Activated T-helper 17 cell treated with anti-CD3 and anti-CD28 coated beads, Interleukin-2, amount 50 U/mL, for 72 hours (primary cell): ENCODE results near the gene KIFAP3. TPM values are rescaled to one million over a fixed set of nuclear protein-coding genes. Genes with fewer than 3 reads are reported as not detected.

Source experiments
- ATAC-seq: fragments of 150-1000 bp; cut with Tn5 transposase; replicated peaks from 2 replicates; pipeline ENCODE4 v1.10.0; 2021; ENCODE audit warnings: mild to moderate bottlenecking, moderate library complexity
- H3K27ac Mint-ChIP-seq: one replicate; pipeline ENCODE4 v1.8.0; 2022; ENCODE audit warnings: mixed read lengths
- H3K27me3 Mint-ChIP-seq: one replicate; pipeline ENCODE4 v1.8.0; 2022; ENCODE audit warnings: mixed read lengths
- H3K36me3 Mint-ChIP-seq: one replicate; pipeline ENCODE4 v1.8.0; 2022; ENCODE audit warnings: low read depth, mild to moderate bottlenecking, mixed read lengths
- H3K4me1 Mint-ChIP-seq: one replicate; pipeline ENCODE4 v1.8.0; 2022; ENCODE audit warnings: mixed read lengths
- H3K4me3 Mint-ChIP-seq: one replicate; pipeline ENCODE4 v1.8.0; 2022; ENCODE audit warnings: mild to moderate bottlenecking, mixed read lengths
- H3K9me3 Mint-ChIP-seq: one replicate; pipeline ENCODE4 v1.8.0; 2022; ENCODE audit warnings: mixed read lengths
- total RNA-seq, 2 donors: library from RNA; stranded (reverse); gene quantifications; one replicate each; pipeline ENCODE4 v1.2.3, GENCODE V29; 2022

KIFAP3 gene
- total RNA-seq, 2 donors from 2014 or later, result 26.4 to 32.6 TPM

DNA sequence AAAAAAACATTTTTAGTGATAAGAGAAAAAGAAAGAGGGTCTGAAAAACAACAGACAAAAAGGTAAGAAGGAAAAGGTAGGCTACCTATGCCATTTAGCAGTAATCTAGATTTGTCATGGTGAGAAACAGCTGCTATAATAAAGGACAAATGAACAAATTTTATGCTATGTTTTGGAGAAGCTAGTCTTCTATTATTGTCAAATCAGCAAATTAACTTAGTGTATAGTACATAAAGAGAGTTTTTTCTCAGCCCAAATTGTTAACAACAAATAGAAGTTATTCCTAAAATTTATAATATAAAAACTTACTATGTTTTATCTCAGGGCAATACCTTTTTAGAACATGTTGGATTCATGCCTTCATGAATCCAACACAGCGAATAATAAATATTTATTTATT is 88.7 kb downstream of the KIFAP3 start:
- Mint-ChIP-seq H3K4me3 (no peak overlapping the region), H3K36me3 (peaks cover 48% of the 10 kb centered on the region), H3K4me1 (no peaks in the 10 kb centered on the region), H3K27ac (no peak overlapping the region), H3K27me3 (no peaks in the 10 kb centered on the region), H3K9me3 (no peaks in the 10 kb centered on the region)
- no peak for ATAC-seq

DNA sequence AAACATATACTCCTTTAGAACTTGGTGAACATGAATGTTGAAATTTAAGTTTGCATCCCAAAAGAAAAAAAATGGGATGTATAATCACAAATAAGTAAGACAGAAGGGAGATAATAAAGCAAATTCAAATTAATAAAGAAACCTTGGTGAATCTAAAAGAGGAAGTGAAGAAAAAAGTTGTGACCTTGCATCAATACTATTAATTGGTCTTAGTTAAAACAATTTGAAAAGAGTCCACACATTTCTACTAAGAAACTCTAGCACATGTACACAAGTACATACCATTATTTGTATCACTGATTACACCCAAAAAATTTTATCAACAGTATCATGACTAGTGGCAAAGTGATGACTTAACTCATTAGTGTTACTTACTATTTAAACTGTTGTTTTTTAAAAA is 100.4 kb downstream of the KIFAP3 start:
- H3K4me3 Mint-ChIP-seq, result no peak overlapping the region
- H3K27me3 Mint-ChIP-seq, result no peaks in the 10 kb centered on the region
- peaks cover 35% of the 10 kb centered on the region for H3K36me3 Mint-ChIP-seq
- no peaks in the 10 kb centered on the region for H3K4me1 Mint-ChIP-seq
- ATAC-seq, result no peak
- H3K27ac Mint-ChIP-seq, result no peak overlapping the region
- H3K9me3 Mint-ChIP-seq, result no peaks in the 10 kb centered on the region

DNA sequence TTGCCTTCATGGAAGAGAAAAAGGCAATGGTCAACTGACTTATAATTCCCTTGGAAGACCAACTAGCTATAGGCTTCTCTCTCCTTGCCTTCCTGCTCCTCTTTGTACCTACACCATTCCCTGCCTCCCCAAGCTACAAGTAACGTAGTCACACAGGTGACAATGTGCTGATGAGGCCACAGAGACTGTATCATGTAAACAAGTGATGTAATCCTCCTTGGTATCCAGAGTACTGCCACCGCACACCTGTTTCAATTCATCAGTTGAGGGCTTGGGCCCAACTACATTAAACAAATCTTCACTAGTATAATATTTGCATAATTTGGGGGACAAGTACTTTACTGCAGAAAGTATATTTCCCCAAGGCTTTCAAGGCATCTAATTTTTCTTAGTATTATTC is 104.4 kb downstream of the KIFAP3 start:
- ATAC-seq, result no peak
- Mint-ChIP-seq H3K9me3 (no peaks in the 10 kb centered on the region), H3K36me3 (peaks cover 14% of the 10 kb centered on the region), H3K4me1 (no peaks in the 10 kb centered on the region), H3K27ac (no peak overlapping the region), H3K27me3 (no peaks in the 10 kb centered on the region), H3K4me3 (no peak overlapping the region)

DNA sequence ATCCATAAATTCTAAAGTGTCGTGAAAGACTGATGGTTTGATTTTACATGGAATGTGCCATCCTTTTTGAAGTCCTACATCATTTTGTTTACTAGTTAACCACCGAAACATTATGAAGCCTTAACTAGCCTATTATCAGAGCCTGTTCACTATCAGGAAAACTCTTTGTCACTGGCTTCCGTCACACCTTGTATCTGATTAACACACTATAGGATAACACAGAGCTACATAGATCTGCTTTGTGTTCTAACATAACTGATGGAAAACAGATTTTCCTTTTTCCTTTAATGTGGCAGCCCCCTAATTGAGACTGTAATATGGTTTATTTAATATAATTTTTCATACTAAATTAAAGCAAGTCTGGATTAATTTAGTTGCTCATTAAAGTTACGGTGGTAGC is 106.3 kb downstream of the KIFAP3 start:
- Mint-ChIP-seq H3K27me3 (no peaks in the 10 kb centered on the region), H3K4me1 (no peaks in the 10 kb centered on the region), H3K9me3 (no peaks in the 10 kb centered on the region), H3K4me3 (no peak overlapping the region), H3K27ac (no peak overlapping the region), H3K36me3 (peaks cover 14% of the 10 kb centered on the region)
- no peak for ATAC-seq

DNA sequence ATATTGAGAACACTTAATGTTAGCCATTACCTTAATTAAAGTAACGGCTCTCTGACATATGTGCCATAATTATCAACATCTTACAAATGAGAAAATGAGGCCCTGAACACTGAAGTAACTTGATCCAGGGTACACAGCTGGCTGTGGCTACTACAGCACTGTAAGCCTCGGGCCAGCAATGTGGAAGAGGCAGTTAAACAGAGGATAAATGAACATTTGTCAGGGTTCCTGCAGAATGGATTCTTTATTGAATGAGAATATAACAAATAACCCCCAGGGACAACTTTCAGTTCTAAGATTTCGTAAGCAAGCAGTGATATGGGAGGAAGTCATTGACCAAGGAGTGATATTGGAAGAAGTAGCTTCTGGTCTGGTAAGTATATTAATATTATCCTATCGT is 110.3 kb downstream of the KIFAP3 start:
- H3K4me1 Mint-ChIP-seq, result no peaks in the 10 kb centered on the region

DNA sequence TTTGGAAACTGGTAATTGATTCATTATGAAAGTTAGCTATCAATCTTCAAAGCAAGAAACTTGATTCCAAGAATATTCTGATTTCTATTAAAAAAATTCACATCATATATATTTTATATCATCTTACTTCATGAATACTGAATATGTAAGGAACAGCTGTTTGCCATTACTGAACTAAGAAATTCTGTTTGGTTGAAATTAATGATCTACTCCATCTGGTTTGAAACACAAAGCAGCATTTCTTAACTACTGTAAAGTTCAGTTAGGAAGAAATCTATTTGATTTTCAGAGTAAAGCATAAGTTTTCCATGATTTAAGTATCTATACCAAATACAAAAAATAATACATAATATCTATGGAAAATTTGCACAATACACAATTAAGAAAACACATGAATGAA is 114.8 kb downstream of the KIFAP3 start:
- Mint-ChIP-seq H3K4me1 (no peaks in the 10 kb centered on the region), H3K27me3 (no peaks in the 10 kb centered on the region), H3K9me3 (no peaks in the 10 kb centered on the region), H3K27ac (no peak overlapping the region), H3K4me3 (no peak overlapping the region), H3K36me3 (no peaks in the 10 kb centered on the region)
- no peak for ATAC-seq

More for the DNA sequence above, 110.3 kb downstream of the KIFAP3 start:
- no peak overlapping the region for H3K4me3 Mint-ChIP-seq
- H3K36me3 Mint-ChIP-seq, result peaks cover 4% of the 10 kb centered on the region
- no peaks in the 10 kb centered on the region for H3K9me3 Mint-ChIP-seq
- H3K27me3 Mint-ChIP-seq, result no peaks in the 10 kb centered on the region
- no peak overlapping the region for H3K27ac Mint-ChIP-seq
- no peak for ATAC-seq

DNA sequence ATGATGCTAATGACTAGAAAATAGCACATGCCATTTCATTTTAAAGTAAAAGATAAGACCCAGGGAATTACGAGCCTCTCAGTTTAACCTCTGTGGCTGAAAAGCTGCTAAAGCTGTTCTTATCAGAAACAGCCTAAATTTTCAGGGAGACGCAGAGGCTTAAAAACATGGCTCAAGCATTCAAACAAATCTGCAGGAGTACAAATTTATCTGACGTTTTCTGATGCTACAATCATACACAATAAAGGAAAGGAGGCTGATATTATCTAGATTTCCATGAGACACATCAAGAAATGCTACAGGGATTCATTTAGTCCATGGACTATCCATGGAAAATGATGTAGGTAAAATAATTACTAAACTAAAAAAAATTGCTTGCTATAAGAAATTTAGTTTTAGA is 115.5 kb downstream of the KIFAP3 start:
- H3K9me3 Mint-ChIP-seq, result no peaks in the 10 kb centered on the region
- peaks cover under 1% of the 10 kb centered on the region for H3K36me3 Mint-ChIP-seq
- no peak overlapping the region for H3K27ac Mint-ChIP-seq
- no peak overlapping the region for H3K4me3 Mint-ChIP-seq
- ATAC-seq, result no peak
- H3K4me1 Mint-ChIP-seq, result no peaks in the 10 kb centered on the region
- H3K27me3 Mint-ChIP-seq, result no peaks in the 10 kb centered on the region

DNA sequence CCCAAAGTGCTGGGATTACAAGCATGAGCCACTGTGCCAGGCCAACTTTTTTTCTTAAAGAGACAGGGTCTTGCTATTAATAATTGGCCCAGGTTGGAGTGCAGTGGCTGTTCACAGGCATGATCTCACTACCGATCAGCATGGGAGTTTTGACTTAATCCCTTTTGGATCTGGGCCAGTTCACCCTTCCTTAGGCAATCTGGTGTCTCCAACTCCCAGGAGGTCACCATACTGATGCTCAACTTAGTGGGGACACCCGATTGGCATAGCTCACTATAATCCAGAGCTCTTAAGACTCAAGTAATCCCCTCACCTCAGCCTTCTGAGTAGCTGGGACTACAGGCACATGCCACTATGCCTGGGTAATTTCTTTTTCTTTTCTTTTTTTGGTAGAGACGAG is 116.6 kb downstream of the KIFAP3 start:
- no peaks in the 10 kb centered on the region for H3K9me3 Mint-ChIP-seq
- H3K36me3 Mint-ChIP-seq, result peaks cover 12% of the 10 kb centered on the region
- no peak for ATAC-seq
- H3K27ac Mint-ChIP-seq, result no peak overlapping the region
- no peaks in the 10 kb centered on the region for H3K4me1 Mint-ChIP-seq
- no peak overlapping the region for H3K4me3 Mint-ChIP-seq
- H3K27me3 Mint-ChIP-seq, result no peaks in the 10 kb centered on the region

DNA sequence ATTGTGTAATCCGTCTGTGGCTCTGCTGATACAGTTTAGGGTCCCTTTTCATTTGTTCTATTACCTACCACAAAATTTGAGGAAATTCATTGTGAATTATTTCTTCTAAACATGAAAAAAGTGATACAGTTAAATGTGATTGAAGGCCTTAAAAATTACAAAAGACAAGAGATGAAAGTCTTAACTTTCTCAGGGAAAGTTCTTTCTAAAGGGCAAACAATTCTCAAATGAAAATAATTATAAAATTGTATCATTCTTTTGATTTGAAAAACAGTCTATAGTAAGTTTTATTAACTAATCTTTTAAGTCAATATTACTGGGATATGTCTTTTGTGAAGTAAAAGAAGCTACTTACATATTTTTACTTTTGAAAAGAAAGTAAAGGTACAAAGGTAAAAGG is 123.4 kb downstream of the KIFAP3 start:
- Mint-ChIP-seq H3K27ac (no peak overlapping the region), H3K9me3 (no peaks in the 10 kb centered on the region), H3K27me3 (no peaks in the 10 kb centered on the region), H3K4me1 (no peaks in the 10 kb centered on the region), H3K36me3 (peaks cover 17% of the 10 kb centered on the region), H3K4me3 (no peak overlapping the region)
- ATAC-seq, result no peak

DNA sequence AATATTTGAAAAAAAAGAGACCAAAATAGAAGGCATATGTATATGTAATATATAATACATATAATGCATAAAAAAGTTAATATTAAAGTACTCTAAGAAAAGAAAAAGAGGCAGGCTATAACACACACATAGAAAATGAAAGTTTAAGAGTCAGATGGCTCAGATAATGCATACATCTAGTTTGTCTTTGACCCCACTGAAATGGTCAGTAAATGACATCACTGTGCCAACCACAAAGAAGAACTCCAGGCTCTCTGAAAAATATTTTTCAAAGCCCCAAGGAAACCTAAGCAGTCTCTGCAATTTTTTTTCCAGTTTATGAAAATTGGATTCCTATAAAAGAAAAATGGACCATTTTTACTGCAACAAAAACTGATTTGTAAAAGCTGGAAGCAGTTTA is 125.4 kb downstream of the KIFAP3 start:
- Mint-ChIP-seq H3K36me3 (peaks cover 17% of the 10 kb centered on the region), H3K4me3 (no peak overlapping the region), H3K4me1 (no peaks in the 10 kb centered on the region), H3K27ac (no peak overlapping the region), H3K27me3 (no peaks in the 10 kb centered on the region), H3K9me3 (no peaks in the 10 kb centered on the region)
- ATAC-seq, result no peak

DNA sequence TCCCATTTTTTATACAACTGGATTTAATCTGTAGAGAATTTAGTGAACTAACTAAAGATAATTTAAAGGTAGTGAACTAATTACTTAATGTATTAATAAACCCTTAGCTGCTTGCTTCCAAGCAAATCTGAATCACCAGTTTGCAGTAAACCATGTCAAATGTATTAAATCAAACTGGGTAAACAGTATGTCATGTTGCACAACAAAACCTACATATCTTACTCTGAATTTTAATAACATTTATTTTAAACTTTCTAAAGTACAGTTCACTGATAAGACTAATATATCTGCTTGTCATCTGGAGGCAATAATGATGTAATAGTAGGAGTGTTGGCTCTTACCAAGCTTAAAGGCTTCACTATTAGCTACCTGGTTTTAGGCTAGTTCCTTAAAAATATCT is 128.3 kb downstream of the KIFAP3 start:
- H3K4me3 Mint-ChIP-seq, result no peak overlapping the region
- H3K9me3 Mint-ChIP-seq, result no peaks in the 10 kb centered on the region
- H3K27ac Mint-ChIP-seq, result no peak overlapping the region
- ATAC-seq, result no peak
- H3K4me1 Mint-ChIP-seq, result no peaks in the 10 kb centered on the region
- H3K27me3 Mint-ChIP-seq, result no peaks in the 10 kb centered on the region
- no peaks in the 10 kb centered on the region for H3K36me3 Mint-ChIP-seq

DNA sequence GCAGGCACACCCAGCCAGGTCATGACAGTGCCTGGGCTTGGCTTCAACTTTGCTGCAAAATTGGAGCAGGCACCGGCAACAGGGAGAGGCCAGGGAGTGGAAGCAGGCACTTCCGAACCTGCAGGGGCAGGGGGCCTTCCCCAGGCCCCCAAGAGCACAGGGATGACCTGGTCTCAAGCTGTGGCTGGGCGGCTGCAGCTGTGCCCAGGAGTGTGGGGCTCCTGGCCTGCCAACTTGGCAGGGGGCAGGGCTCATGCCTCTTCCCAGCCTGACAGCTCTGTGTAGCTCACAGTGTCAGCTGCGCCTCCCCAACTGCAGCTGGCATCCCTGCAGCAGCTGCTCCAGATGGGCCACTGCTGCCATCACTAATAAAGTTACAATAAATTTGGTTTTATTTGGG is 129.3 kb downstream of the KIFAP3 start:
- no peaks in the 10 kb centered on the region for H3K27me3 Mint-ChIP-seq
- no peak overlapping the region for H3K27ac Mint-ChIP-seq
- no peaks in the 10 kb centered on the region for H3K36me3 Mint-ChIP-seq
- no peaks in the 10 kb centered on the region for H3K9me3 Mint-ChIP-seq
- H3K4me3 Mint-ChIP-seq, result no peak overlapping the region
- H3K4me1 Mint-ChIP-seq, result no peaks in the 10 kb centered on the region
- ATAC-seq, result no peak

DNA sequence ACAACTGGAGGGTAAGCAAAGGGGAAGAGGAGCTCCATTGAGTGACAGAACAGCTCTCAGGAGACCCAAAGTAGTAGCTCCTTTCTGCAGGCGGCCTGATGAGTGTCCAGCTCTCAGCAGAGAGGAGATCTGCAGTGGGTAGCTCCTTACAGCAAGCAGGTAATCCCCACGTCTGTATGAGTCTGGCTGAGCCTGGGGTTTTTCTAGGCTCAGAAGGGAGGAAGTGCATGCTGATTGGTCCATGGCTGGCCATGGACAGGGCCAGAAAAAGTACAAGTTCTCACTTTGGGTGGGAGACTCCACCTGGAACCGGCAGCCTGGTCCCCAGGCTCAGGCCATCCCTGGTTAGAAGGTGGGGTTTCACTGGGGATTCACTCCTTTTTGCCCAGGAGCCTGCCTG is 129.9 kb downstream of the KIFAP3 start:
- H3K9me3 Mint-ChIP-seq, result no peaks in the 10 kb centered on the region
- H3K36me3 Mint-ChIP-seq, result no peaks in the 10 kb centered on the region
- ATAC-seq, result no peak
- no peaks in the 10 kb centered on the region for H3K4me1 Mint-ChIP-seq
- H3K27me3 Mint-ChIP-seq, result no peaks in the 10 kb centered on the region
- H3K27ac Mint-ChIP-seq, result no peak overlapping the region
- H3K4me3 Mint-ChIP-seq, result no peak overlapping the region

DNA sequence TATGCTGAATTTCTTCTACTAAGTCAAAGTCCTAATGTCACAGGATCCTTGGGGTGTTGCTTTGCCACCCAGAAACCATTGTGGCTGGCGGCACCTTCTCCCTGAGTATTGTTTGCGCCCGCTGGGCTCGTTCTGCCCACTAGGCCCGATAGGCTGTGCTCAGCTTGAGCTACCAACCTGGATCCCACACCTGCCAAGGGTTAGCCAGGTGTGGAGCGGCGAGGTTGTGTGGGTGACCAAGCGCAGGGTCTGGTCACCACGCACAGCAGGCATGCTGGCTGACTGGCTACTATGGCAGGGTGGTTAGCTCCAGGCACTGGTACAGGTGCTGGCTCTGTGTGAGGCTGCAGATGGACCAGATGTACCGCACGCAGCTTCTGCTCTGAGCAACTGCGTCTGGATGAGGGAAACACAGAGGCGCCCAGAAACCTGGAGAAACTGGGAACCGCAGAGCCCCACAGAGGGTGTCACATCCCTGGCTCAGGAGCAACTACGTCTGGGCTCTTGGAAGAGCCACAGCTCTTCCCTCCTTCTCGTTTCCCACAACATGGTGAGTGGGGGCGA is 130.4 kb downstream of the KIFAP3 start:
- ATAC-seq, result no peak
- Mint-ChIP-seq H3K27ac (no peak overlapping the region), H3K36me3 (no peaks in the 10 kb centered on the region), H3K27me3 (no peaks in the 10 kb centered on the region), H3K4me1 (no peaks in the 10 kb centered on the region), H3K4me3 (no peak overlapping the region), H3K9me3 (no peaks in the 10 kb centered on the region)

DNA sequence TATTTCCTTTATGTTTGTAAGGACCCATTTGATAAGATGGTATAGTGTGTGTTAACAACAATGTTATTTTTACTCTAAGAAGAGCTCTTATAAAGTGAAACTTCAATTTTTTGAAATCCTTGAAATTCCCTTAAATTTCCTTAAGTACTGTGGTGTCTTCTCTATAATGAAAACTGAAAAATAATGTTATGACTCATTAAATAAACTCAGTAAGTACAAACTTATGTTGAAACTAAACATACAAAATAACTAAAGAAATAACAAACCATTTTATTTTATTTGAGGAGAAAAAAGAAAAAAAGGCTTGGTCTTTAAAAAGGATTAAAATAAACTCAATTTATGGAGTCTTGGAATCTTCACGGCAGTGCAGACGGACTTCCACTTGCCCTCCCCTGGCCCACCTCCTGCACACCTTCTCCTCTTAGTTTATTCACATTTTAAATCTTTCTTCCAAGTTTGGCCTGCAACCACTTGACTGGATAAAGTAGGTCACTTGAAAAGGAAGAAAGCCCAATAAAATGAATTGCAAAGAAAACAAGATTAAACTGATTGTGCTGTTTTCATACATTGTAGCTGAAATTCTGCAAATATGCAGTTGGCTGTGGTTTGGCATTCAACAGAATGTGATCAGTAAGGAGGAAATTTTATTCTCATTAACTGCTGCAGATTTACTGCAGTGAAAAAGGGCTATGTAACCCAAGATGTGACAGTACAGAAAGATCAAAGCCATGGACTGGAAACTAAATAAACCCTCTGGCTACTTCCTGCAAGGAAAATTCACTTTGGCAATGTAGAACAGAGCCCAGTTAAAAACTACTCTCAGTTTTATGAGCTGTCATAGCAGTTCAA is 132.3 kb downstream of the KIFAP3 start:
- Mint-ChIP-seq H3K9me3 (no peaks in the 10 kb centered on the region), H3K4me3 (no peak overlapping the region), H3K36me3 (no peaks in the 10 kb centered on the region), H3K27ac (no peak overlapping the region), H3K27me3 (no peaks in the 10 kb centered on the region), H3K4me1 (no peaks in the 10 kb centered on the region)
- ATAC-seq, result no peak
